K562 (cell line): Measurements from ENCODE around the gene RRP9. TPM values are rescaled to one million over a fixed set of nuclear protein-coding genes. Genes with fewer than 3 reads are reported as not detected.

ENCODE experiments used
- CEBPG ChIP-seq, 3 experiments: fragments of 200-800 bp in 1 of 3; sonication (Bioruptor generic) in 1 of 3; sonication (generic) in 1 of 3; formaldehyde crosslinking in 1 of 3; IDR thresholded peaks in 2 of 3; conservative IDR thresholded peaks in 1 of 3; 2 replicates each; pipeline versions ENCODE4 v1.6.1 to v1.8.0; 2016 to 2022; ENCODE audit warnings: missing compliant biosample characterization in 2 of 3, missing genetic modification characterization in 2 of 3, mild to moderate bottlenecking in 1 of 3, missing genetic modification reagents in 1 of 3
- GATA2 ChIP-seq: sonication (generic); formaldehyde crosslinking; IDR thresholded peaks from 2 replicates; pipeline ENCODE4 v1.4.0; 2020; ENCODE audit warnings: mild to moderate bottlenecking, missing genetic modification reagents
- HDAC1 ChIP-seq, 2 experiments: fragments of 450-650 bp; IDR thresholded peaks; 2 replicates each; pipeline ENCODE4 v1.6.1; 2016 to 2017; ENCODE audit warnings: inconsistent platforms in 1 of 2, mild to moderate bottlenecking in 1 of 2, moderate library complexity in 1 of 2
- KDM1A ChIP-seq, 2 experiments: fragments of 450-650 bp; IDR thresholded peaks; 2 replicates each; pipeline ENCODE4 v1.6.1; 2016; ENCODE audit warnings: mild to moderate bottlenecking in 2 of 2
- KLF16 ChIP-seq: IDR thresholded peaks from 2 replicates; pipeline ENCODE4 v1.6.1; 2016; ENCODE audit warnings: antibody characterized with exemption
- LCOR ChIP-seq: sonication (generic); formaldehyde crosslinking; IDR thresholded peaks from 2 replicates; pipeline ENCODE4 v1.8.0; 2022; ENCODE audit warnings: mild to moderate bottlenecking, missing genetic modification reagents
- MAZ ChIP-seq, 2 experiments: fragments of 450-650 bp in 1 of 2; sonication (generic) in 1 of 2; formaldehyde crosslinking; IDR thresholded peaks in 1 of 2; conservative IDR thresholded peaks in 1 of 2; 2 replicates each; pipeline versions ENCODE4 v1.4.0 to v1.5.0; 2020; ENCODE audit warnings: mild to moderate bottlenecking in 1 of 2, missing genetic modification reagents in 1 of 2
- NFATC3 ChIP-seq: fragments of 450-650 bp; IDR thresholded peaks from 2 replicates; pipeline ENCODE4 v1.6.1; 2017; ENCODE audit warnings: mild to moderate bottlenecking
- NONO ChIP-seq, 2 experiments: fragments of 200-400 bp in 1 of 2; fragments of 450-650 bp in 1 of 2; formaldehyde crosslinking in 1 of 2; IDR thresholded peaks; 2 replicates each; pipeline ENCODE4 v1.6.1; 2017; ENCODE audit warnings: low read depth in 2 of 2, mild to moderate bottlenecking in 2 of 2, moderate library complexity in 2 of 2, low read length in 1 of 2
- NRF1 ChIP-seq, 2 experiments: fragments of 450-650 bp; IDR thresholded peaks in 1 of 2; conservative IDR thresholded peaks in 1 of 2; 2 replicates each; pipeline ENCODE4 v1.6.1; 2014; ENCODE audit warnings: mild to moderate bottlenecking in 2 of 2
- POLR2AphosphoS5 ChIP-seq: IDR thresholded peaks from 2 replicates; pipeline ENCODE4 v1.6.1; 2011; ENCODE audit warnings: mild to moderate bottlenecking, low read depth, low read length, moderate library complexity; ENCODE audit not compliant: control insufficient read depth, insufficient read depth
- RBFOX2 ChIP-seq: fragments of 200-400 bp; formaldehyde crosslinking; IDR thresholded peaks from 2 replicates; pipeline ENCODE4 v1.6.1; 2017; ENCODE audit warnings: low read depth, mild to moderate bottlenecking, low read length, moderate library complexity
- ZC3H11A ChIP-seq: IDR thresholded peaks from 2 replicates; pipeline ENCODE4 v1.6.1; 2012; ENCODE audit warnings: low read depth, low read length, improper control_type of control experiment
- ZNF133 ChIP-seq: fragments of 250-450 bp; sonication (Bioruptor Pico); IDR thresholded peaks from 2 replicates; pipeline ENCODE4 v1.4.0; 2020; ENCODE audit warnings: mild to moderate bottlenecking
- ZNF354B ChIP-seq: fragments of 250-450 bp; sonication (Bioruptor Pico); IDR thresholded peaks from 2 replicates; pipeline ENCODE4 v1.4.0; 2020
- polyA plus RNA-seq, 8 experiments: library from polyadenylated mRNA; depleted of rRNA in 4 of 8; stranded (reverse) in 5 of 8; unstranded in 3 of 8; fragments of >200 nt; fragmentation: Nextera tagmentation in 2 of 8; fragmentation: Illumina TruSeq in 1 of 8; extraction: Ambion mirVana in 2 of 8; extraction: Trizol in 1 of 8; gene quantifications; 2 replicates each; pipeline versions ENCODE4 v1.2.1 to v1.2.3, GENCODE V29; 2011 to 2014; ENCODE audit warnings: inconsistent platforms in 1 of 8, missing spikeins in 1 of 8
- total RNA-seq, 7 experiments: library from RNA; depleted of rRNA in 6 of 7; stranded (reverse); fragments of >200 nt in 6 of 7; fragmentation: Illumina TruSeq in 2 of 7; extraction: Trizol in 2 of 7; gene quantifications; 2 replicates each; pipeline versions ENCODE4 v1.2.1 to v1.2.3, GENCODE V29; 2011 to 2021; ENCODE audit warnings: low replicate concordance in 1 of 7
- TF ChIP-seq, protein P1 (sequence below), 2 experiments: fragments of 450-650 bp in 1 of 2; sonication (generic) in 1 of 2; formaldehyde crosslinking in 1 of 2; IDR thresholded peaks; 2 replicates each; pipeline versions ENCODE4 v1.7.1 to v1.9.0; 2016 to 2022; ENCODE audit warnings: inconsistent platforms in 1 of 2, mild to moderate bottlenecking in 1 of 2, missing genetic modification reagents in 1 of 2
- TF ChIP-seq, protein P2 (sequence below): fragments of 250-450 bp; sonication (Bioruptor Pico); IDR thresholded peaks from 2 replicates; pipeline ENCODE4 v1.4.0; 2020

RRP9 gene
- total and polyA plus RNA-seq, 9 of the 15 experiments (the other 6 are each of a cell fraction or from before 2014, with no cell fraction given) = 5.2 to 67.0 (median 45.9) TPM

DNA sequence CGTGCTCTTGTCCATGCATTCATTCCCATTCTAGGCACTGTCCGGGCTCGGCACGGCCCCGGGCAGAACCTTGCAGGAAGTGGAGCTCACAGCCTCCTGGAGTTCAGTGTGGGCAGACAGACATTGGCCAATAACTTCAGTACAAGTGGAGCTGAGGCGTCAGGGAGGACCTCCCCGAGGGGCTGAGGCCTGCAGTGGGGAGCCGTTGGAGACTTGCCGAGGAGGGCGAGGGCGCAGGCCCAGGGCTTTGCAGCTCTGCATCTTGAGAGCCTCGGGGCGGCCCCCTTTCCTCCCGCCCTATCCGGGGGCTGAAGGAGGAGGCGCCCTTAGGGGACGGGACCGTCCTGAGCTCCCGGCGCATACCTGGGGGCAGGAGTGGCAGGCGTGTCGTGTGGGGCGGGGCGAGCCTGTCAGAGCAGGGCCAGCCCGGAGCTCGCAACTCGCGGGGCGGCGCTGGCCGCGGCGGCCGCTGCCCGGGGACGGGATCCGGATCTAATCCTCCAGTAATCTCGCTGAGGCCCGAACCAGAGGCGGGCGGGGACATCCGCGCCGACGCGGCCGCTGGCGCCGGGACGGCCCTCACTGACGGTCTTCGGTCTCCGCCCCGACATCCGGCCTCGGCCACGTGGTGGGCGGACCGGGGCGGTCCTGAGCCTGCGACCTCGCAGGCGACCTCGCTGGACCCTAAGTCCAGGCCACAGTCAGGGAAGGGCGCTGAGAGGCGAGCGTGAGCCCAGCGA, 41.3 kb upstream of the RRP9 start, which contains the start of gene ACY1 (continued):
- TF ChIP-seq ZC3H11A = no peak; the same call in 1 of the 2 replicates
- TF ChIP-seq ZNF354B (CRISPR knock-in tag) = no peak
- TF ChIP-seq GATA2 (CRISPR knock-in tag) = peak; percentile 53; the same call in 1 of the 2 replicates
- TF ChIP-seq RBFOX2 = peak; percentile 96
- TF ChIP-seq CEBPG (CRISPR knock-in tag; IDR thresholded peaks at IDR 0.05) = peak; percentile 50
- no peak for TF ChIP-seq CEBPG (tag; conservative IDR thresholded peaks at IDR 0.05 in 1 of 2, IDR thresholded peaks at IDR 0.05 in 1 of 2)
- no peak for TF ChIP-seq NFATC3
- TF ChIP-seq NONO (IDR thresholded peaks at IDR 0.05; ENCODE audit: low read depth in 2 of 2, low read length in 1 of 2) = 0 out of 4 replicates have a peak, but pooled peaks of 1 of the 2 experiments have one; percentile 27
- TF ChIP-seq ZNF133 = no peak
- TF ChIP-seq, protein P1, sequence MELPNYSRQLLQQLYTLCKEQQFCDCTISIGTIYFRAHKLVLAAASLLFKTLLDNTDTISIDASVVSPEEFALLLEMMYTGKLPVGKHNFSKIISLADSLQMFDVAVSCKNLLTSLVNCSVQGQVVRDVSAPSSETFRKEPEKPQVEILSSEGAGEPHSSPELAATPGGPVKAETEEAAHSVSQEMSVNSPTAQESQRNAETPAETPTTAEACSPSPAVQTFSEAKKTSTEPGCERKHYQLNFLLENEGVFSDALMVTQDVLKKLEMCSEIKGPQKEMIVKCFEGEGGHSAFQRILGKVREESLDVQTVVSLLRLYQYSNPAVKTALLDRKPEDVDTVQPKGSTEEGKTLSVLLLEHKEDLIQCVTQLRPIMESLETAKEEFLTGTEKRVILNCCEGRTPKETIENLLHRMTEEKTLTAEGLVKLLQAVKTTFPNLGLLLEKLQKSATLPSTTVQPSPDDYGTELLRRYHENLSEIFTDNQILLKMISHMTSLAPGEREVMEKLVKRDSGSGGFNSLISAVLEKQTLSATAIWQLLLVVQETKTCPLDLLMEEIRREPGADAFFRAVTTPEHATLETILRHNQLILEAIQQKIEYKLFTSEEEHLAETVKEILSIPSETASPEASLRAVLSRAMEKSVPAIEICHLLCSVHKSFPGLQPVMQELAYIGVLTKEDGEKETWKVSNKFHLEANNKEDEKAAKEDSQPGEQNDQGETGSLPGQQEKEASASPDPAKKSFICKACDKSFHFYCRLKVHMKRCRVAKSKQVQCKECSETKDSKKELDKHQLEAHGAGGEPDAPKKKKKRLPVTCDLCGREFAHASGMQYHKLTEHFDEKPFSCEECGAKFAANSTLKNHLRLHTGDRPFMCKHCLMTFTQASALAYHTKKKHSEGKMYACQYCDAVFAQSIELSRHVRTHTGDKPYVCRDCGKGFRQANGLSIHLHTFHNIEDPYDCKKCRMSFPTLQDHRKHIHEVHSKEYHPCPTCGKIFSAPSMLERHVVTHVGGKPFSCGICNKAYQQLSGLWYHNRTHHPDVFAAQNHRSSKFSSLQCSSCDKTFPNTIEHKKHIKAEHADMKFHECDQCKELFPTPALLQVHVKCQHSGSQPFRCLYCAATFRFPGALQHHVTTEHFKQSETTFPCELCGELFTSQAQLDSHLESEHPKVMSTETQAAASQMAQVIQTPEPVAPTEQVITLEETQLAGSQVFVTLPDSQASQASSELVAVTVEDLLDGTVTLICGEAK (IDR thresholded peaks at IDR 0.05) = peak; percentile 53
- TF ChIP-seq, protein P1 (CRISPR knock-in tag; IDR thresholded peaks at IDR 0.05) = no peak
- TF ChIP-seq NRF1 (conservative IDR thresholded peaks at IDR 0.05 in 1 of 2, IDR thresholded peaks at IDR 0.05 in 1 of 2) = peak; percentile 84 to 86
- TF ChIP-seq KDM1A (IDR thresholded peaks at IDR 0.05) = no peak
- peak; percentile 76 to 79; a peak in 3 of 4 replicates for TF ChIP-seq MAZ (CRISPR knock-in tag; conservative IDR thresholded peaks at IDR 0.05 in 1 of 2, IDR thresholded peaks at IDR 0.05 in 1 of 2)
- TF ChIP-seq, protein P2, sequence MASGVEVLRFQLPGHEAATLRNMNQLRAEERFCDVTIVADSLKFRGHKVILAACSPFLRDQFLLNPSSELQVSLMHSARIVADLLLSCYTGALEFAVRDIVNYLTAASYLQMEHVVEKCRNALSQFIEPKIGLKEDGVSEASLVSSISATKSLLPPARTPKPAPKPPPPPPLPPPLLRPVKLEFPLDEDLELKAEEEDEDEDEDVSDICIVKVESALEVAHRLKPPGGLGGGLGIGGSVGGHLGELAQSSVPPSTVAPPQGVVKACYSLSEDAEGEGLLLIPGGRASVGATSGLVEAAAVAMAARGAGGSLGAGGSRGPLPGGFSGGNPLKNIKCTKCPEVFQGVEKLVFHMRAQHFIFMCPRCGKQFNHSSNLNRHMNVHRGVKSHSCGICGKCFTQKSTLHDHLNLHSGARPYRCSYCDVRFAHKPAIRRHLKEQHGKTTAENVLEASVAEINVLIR = no peak
- TF ChIP-seq KLF16 = peak; percentile 27; the same call in 1 of the 2 replicates
- TF ChIP-seq LCOR = no peak
- TF ChIP-seq POLR2AphosphoS5 = peak; percentile 77; the same call in 1 of the 2 replicates
- TF ChIP-seq HDAC1 (IDR thresholded peaks at IDR 0.05) = peak in 1 of 2 experiments; percentile 78; a peak in 2 of 4 replicates
